Esophagus squamous epithelium (tissue), 5 donors: ENCODE results near the gene PRKAR1B. TPM values are rescaled to one million over a fixed set of nuclear protein-coding genes. Genes with fewer than 3 reads are reported as not detected.

Experiments used
- DNase-seq: peaks from one replicate; lab custom pipeline; 2025; lab: John Stamatoyannopoulos, UW
- H3K27ac ChIP-seq, 4 donors: fragments of 200-600 bp; sonication (generic); one replicate each; pipeline ENCODE4 v1.5.1; 2016 to 2019; ENCODE audit warnings: mild to moderate bottlenecking in 1 of 4
- H3K27me3 ChIP-seq, 4 donors: fragments of 200-600 bp; sonication (generic); 1 replicate in 3 of 4; 2 replicates in 1 of 4; pipeline versions ENCODE4 v1.5.1 to v1.6.0; 2017 to 2021; ENCODE audit warnings: antibody characterized with exemption in 1 of 4
- H3K36me3 ChIP-seq, 3 donors: fragments of 200-600 bp; sonication (generic); one replicate each; pipeline ENCODE4 v1.5.1; 2016 to 2019
- H3K4me1 ChIP-seq, 3 donors: fragments of 200-600 bp; sonication (generic); one replicate each; pipeline ENCODE4 v1.5.1; 2017 to 2019
- H3K4me3 ChIP-seq, 4 donors: fragments of 200-600 bp; sonication (generic); 1 replicate in 3 of 4; 2 replicates in 1 of 4; pipeline ENCODE4 v1.5.1; 2016 to 2019; ENCODE audit warnings: mild to moderate bottlenecking in 2 of 4, moderate library complexity in 1 of 4
- H3K9me3 ChIP-seq, 3 donors: fragments of 200-600 bp; sonication (generic); one replicate each; pipeline ENCODE4 v1.5.1; 2016 to 2019
- CTCF ChIP-seq, 6 experiments: fragments of 450-650 bp in 4 of 6; fragments of 200-600 bp in 2 of 6; sonication (generic) in 2 of 6; IDR thresholded peaks; one replicate each; pipeline ENCODE4 v1.5.1; 2016 to 2019; ENCODE audit warnings: antibody characterized with exemption in 6 of 6, mild to moderate bottlenecking in 4 of 6, moderate library complexity in 4 of 6
- POLR2A ChIP-seq, 4 donors: fragments of 450-650 bp; IDR thresholded peaks; one replicate each; pipeline ENCODE4 v1.6.1; 2017; ENCODE audit warnings: antibody characterized with exemption in 4 of 4, mild to moderate bottlenecking in 4 of 4, moderate library complexity in 3 of 4
- WGBS, 2 donors: methylation state at CpG; one replicate each; pipeline ENCODE4 v1.1.5; 2018; 5-methylcytosine and 5-hydroxymethylcytosine counted together
- intact Hi-C: fragments of 100-400 bp; cut with DNase I; formaldehyde crosslinking; loops from one replicate; pipeline ENCODE4 v1.15.0; 2022
- total RNA-seq, 4 donors: library from RNA; depleted of rRNA; stranded (reverse); fragments of >200 nt; gene quantifications; one replicate each; pipeline ENCODE4 v1.1.0, GENCODE V29; 2016
- donor health status: DM: yes; HTN: yes; CAD: no.

The PRKAR1B gene
- total RNA-seq, 4 donors from 2014 or later = 10.2 to 13.1 (median 12.5) TPM

GRCh38 chr7:600149-601035 is 126.7 kb downstream of the PRKAR1B start:
- Histone ChIP-seq H3K4me3 (no peak overlapping the region), H3K4me1 (peaks cover 21 to 46% (median 23%) of the 10 kb centered on the region in 3 donors), H3K36me3 (peaks cover 0 to 11% (median 5%) of the 10 kb centered on the region in 3 donors), H3K27me3 (no peaks in the 10 kb centered on the region), H3K9me3 (no peaks in the 10 kb centered on the region), H3K27ac (peak overlapping the region in 2 of 4 donors; percentile 84 to 90)
- TF ChIP-seq POLR2A (IDR thresholded peaks at IDR 0.05) = no peak
- TF ChIP-seq CTCF (IDR thresholded peaks at IDR 0.05) = no peak
- DNase-seq = no peak
- intact Hi-C loops = no loop called here
- 89 to 95% methylated on average over 29 to 32 of the region's 33 CpGs for WGBS, 2 donors

DNA sequence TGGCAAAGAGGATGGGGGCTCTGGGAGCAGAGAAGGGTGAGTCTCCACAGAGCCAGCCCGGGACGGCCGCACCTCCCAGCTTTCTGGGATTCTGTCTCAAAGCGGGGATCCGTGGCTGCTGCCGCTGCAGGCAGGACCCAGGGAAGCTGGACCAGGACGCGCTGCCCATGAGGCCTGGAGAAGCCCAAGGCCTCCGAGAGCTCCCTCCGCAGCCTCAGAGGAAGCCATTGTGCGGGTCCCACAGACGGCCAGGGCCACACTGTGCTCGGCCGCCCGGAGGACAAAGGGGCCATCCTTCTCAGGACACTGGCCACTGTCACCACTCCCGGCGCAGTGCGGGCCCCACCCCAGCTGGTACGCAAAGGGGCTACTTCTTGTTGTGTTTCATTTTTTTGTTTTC is 128.2 kb downstream of the PRKAR1B start:
- TF ChIP-seq CTCF (IDR thresholded peaks at IDR 0.05) (no peak), POLR2A (IDR thresholded peaks at IDR 0.05) (no peak)
- no peaks in the 10 kb centered on the region for H3K9me3 ChIP-seq
- peaks cover 0 to 20% (median 5%) of the 10 kb centered on the region in 3 donors for H3K36me3 ChIP-seq
- H3K27ac ChIP-seq = no peak overlapping the region
- no peaks in the 10 kb centered on the region for H3K27me3 ChIP-seq
- 94% methylated on average over 10 of the region's 19 CpGs for WGBS, 2 donors
- no peak overlapping the region for H3K4me3 ChIP-seq
- intact Hi-C loops = no loop called here
- H3K4me1 ChIP-seq = peaks cover 17 to 35% (median 17%) of the 10 kb centered on the region in 3 donors
- no peak for DNase-seq

DNA sequence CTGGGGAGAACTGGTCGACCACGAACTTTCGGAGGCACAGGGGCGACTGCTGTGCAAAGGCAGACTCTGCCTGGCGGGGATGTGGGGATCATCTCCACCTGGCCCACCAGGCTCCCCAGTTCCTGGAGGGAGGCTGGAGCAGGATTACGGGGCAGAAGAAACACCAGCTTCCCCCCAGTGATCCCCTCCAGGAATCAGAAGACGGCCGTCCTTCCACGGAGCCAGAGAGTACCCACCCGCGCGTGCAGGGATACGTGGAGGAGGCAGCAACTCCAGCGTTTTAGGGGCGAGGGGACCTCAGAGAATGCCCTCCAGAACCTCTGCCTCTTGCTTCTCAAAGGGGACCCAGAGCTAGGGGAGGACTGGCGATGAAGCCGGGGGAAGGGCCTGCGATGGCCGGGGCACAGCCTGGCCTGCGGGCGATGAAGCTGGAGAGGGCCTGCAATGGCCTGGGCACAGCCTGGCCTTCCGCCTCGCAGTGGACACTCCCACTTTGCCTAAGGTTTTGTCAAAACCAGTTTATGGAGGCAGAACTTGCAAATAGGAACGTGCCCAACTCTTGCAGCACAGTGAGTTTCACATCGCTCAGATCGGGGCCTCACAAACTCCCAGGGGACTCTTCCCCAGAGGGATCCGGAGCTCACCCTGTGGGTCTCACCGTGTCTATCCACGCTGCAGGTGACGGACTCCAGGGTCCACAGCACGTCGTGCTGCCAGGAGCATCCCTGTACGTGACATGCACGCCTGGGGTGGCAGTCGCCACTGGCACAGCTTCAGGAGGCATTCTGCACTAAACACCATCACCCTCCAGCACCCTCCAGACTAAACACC is 129.5 kb downstream of the PRKAR1B start:
- TF ChIP-seq POLR2A (IDR thresholded peaks at IDR 0.05) (no peak), CTCF (IDR thresholded peaks at IDR 0.05) (no peak)
- intact Hi-C loops = no loop called here
- Histone ChIP-seq H3K9me3 (no peaks in the 10 kb centered on the region), H3K4me3 (no peak overlapping the region), H3K36me3 (peaks cover 0 to 20% (median 5%) of the 10 kb centered on the region in 3 donors), H3K4me1 (peaks cover 13 to 25% (median 14%) of the 10 kb centered on the region in 3 donors), H3K27ac (no peak overlapping the region), H3K27me3 (no peaks in the 10 kb centered on the region)
- no peak for DNase-seq
- WGBS, 2 donors = 85 to 92% methylated on average over 21 to 30 of the region's 35 CpGs

- intact Hi-C loops = no loop called here
- Histone ChIP-seq H3K9me3 (no peaks in the 10 kb centered on the region), H3K36me3 (peaks cover 0 to 20% (median 5%) of the 10 kb centered on the region in 3 donors), H3K27me3 (no peaks in the 10 kb centered on the region), H3K4me3 (no peak overlapping the region), H3K27ac (no peak overlapping the region), H3K4me1 (peaks cover 5 to 17% (median 6%) of the 10 kb centered on the region in 3 donors)
- DNase-seq = no peak
- WGBS, 2 donors = 92 to 94% methylated on average over 2 to 6 of the region's 17 CpGs
- TF ChIP-seq CTCF (IDR thresholded peaks at IDR 0.05) (no peak), POLR2A (IDR thresholded peaks at IDR 0.05) (no peak)
Observed at GRCh38 chr7:596819-597182, 130.3 kb downstream of the PRKAR1B start.
